Sigmoid colon (tissue), 4 donors: ENCODE results near the gene NPHP4.

Source experiments
- EP300 ChIP-seq, 4 donors: sonication (generic); formaldehyde crosslinking; IDR thresholded peaks; one replicate each; pipeline ENCODE4 v1.6.1; 2017; ENCODE audit warnings: antibody characterized with exemption in 4 of 4
- POLR2A ChIP-seq, 2 donors: fragments of 450-650 bp; IDR thresholded peaks; one replicate each; pipeline ENCODE4 v1.6.1; 2016; ENCODE audit warnings: antibody characterized with exemption in 2 of 2, mild to moderate bottlenecking in 2 of 2, moderate library complexity in 2 of 2
- POLR2AphosphoS5 ChIP-seq, 4 donors: sonication (generic); formaldehyde crosslinking; IDR thresholded peaks; one replicate each; pipeline ENCODE4 v1.6.1; 2017; ENCODE audit warnings: antibody characterized with exemption in 4 of 4
- TF ChIP-seq, protein P1 (sequence below), 4 experiments: fragments of 450-650 bp in 3 of 4; fragments of 200-600 bp in 1 of 4; IDR thresholded peaks; one replicate each; pipeline ENCODE4 v1.5.1; 2016 to 2019; ENCODE audit warnings: antibody characterized with exemption in 4 of 4, mild to moderate bottlenecking in 3 of 4, moderate library complexity in 2 of 4

DNA sequence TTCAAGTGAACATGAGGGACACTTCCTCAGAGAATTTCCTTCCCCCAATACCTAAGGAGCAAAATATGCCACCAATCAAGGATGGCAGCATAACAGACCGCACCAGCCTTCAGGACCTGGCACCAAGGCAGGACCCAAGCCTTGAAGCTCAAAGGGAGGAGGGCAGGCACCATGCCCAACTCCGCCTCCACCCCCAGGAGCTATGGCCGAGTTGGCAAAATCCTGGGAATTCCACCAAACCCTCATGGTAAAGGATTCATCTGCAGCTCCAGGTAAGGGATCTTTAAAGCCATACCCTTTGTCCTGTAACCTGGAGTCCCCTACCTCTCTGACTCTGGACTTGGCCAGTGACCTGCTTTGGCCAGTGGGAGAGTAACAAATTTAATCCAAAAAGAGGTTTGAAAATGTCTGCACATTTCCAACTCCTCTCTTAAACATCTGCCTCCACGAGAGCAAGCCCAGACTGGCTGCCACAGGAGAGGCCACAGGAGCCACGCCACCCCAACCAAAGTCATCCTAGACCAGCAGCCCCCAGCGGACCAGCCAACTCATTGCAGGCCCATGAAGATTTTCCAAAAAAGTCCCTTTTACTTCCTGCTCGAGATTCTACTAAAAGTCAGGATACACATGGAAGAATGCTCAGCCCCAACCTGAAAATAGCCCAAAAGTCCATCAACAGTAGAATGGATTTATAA is 41.9 kb downstream of the NPHP4 start:
- TF ChIP-seq, protein P1, sequence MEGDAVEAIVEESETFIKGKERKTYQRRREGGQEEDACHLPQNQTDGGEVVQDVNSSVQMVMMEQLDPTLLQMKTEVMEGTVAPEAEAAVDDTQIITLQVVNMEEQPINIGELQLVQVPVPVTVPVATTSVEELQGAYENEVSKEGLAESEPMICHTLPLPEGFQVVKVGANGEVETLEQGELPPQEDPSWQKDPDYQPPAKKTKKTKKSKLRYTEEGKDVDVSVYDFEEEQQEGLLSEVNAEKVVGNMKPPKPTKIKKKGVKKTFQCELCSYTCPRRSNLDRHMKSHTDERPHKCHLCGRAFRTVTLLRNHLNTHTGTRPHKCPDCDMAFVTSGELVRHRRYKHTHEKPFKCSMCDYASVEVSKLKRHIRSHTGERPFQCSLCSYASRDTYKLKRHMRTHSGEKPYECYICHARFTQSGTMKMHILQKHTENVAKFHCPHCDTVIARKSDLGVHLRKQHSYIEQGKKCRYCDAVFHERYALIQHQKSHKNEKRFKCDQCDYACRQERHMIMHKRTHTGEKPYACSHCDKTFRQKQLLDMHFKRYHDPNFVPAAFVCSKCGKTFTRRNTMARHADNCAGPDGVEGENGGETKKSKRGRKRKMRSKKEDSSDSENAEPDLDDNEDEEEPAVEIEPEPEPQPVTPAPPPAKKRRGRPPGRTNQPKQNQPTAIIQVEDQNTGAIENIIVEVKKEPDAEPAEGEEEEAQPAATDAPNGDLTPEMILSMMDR (IDR thresholded peaks at IDR 0.05): no peak
- no peak for TF ChIP-seq POLR2AphosphoS5 (IDR thresholded peaks at IDR 0.05)
- TF ChIP-seq EP300 (IDR thresholded peaks at IDR 0.05): no peak
- TF ChIP-seq POLR2A (IDR thresholded peaks at IDR 0.05): no peak
